ENCODE measurements around the gene LONP2. TPM values are rescaled to one million over a fixed set of nuclear protein-coding genes. Genes with fewer than 3 reads are reported as not detected.

The LONP2 gene
- total and polyA plus RNA-seq, 2 of the 13 experiments (the other 11 are each of a cell fraction or from before 2014, with no cell fraction given): 39.2 to 63.3 TPM

- TF ChIP-seq, protein P1, sequence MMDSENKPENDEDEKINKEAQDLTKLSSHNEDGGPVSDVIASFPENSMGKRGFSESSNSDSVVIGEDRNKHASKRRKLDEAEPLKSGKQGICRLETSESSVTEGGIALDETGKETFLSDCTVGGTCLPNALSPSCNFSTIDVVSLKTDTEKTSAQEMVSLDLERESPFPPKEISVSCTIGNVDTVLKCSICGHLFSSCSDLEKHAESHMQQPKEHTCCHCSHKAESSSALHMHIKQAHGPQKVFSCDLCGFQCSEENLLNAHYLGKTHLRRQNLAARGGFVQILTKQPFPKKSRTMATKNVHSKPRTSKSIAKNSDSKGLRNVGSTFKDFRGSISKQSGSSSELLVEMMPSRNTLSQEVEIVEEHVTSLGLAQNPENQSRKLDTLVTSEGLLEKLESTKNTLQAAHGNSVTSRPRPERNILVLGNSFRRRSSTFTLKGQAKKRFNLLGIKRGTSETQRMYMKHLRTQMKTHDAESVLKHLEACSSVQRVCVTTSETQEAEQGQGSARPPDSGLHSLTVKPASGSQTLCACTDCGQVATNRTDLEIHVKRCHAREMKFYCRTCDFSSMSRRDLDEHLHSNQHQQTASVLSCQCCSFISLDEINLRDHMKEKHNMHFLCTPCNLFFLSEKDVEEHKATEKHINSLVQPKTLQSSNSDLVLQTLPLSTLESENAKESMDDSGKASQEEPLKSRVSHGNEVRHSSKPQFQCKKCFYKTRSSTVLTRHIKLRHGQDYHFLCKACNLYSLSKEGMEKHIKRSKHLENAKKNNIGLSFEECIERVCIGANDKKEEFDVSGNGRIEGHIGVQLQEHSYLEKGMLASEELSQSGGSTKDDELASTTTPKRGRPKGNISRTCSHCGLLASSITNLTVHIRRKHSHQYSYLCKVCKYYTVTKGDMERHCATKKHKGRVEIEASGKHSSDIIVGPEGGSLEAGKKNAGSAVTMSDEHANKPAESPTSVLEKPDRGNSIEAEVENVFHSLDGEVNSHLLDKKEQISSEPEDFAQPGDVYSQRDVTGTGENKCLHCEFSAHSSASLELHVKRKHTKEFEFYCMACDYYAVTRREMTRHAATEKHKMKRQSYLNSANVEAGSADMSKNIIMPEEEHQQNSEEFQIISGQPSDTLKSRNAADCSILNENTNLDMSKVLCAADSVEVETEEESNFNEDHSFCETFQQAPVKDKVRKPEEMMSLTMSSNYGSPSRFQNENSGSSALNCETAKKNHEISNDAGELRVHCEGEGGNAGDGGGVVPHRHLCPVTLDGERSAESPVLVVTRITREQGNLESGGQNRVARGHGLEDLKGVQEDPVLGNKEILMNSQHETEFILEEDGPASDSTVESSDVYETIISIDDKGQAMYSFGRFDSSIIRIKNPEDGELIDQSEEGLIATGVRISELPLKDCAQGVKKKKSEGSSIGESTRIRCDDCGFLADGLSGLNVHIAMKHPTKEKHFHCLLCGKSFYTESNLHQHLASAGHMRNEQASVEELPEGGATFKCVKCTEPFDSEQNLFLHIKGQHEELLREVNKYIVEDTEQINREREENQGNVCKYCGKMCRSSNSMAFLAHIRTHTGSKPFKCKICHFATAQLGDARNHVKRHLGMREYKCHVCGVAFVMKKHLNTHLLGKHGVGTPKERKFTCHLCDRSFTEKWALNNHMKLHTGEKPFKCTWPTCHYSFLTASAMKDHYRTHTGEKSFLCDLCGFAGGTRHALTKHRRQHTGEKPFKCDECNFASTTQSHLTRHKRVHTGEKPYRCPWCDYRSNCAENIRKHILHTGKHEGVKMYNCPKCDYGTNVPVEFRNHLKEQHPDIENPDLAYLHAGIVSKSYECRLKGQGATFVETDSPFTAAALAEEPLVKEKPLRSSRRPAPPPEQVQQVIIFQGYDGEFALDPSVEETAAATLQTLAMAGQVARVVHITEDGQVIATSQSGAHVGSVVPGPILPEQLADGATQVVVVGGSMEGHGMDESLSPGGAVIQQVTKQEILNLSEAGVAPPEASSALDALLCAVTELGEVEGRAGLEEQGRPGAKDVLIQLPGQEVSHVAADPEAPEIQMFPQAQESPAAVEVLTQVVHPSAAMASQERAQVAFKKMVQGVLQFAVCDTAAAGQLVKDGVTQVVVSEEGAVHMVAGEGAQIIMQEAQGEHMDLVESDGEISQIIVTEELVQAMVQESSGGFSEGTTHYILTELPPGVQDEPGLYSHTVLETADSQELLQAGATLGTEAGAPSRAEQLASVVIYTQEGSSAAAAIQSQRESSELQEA (CRISPR knock-in tag; IDR thresholded peaks at IDR 0.05; ENCODE audit: not compliant biosample characterization): no peak
- no peak for TF ChIP-seq KDM1A (CRISPR knock-in tag; IDR thresholded peaks at IDR 0.05)
- no peak for TF ChIP-seq ATF7-NPFF (CRISPR knock-in tag; IDR thresholded peaks at IDR 0.05; ENCODE audit: low read depth)
- TF ChIP-seq SMC3 (IDR thresholded peaks at IDR 0.05; ENCODE audit: low read length): no peak
- TF ChIP-seq SP1 (IDR thresholded peaks at IDR 0.05): no peak
- no peak for TF ChIP-seq SP1 (CRISPR knock-in tag; IDR thresholded peaks at IDR 0.05)
- no peak for TF ChIP-seq EEA1 (CRISPR knock-in tag; IDR thresholded peaks at IDR 0.05; ENCODE audit: borderline replicate concordance)
- TF ChIP-seq MBD4 (IDR thresholded peaks at IDR 0.05; ENCODE audit: borderline replicate concordance, low read length): no peak
- TF ChIP-seq ARNT2 (CRISPR knock-in tag; IDR thresholded peaks at IDR 0.05; ENCODE audit: low read depth): no peak
- TF ChIP-seq PHB2 (IDR thresholded peaks at IDR 0.05; ENCODE audit: partially characterized antibody): no peak
Observed at GRCh38 chr16:48261569-48261968, 17.5 kb downstream of the LONP2 start (continued).
